GM21576 (cell line): ENCODE results near the gene SAMSN1.

Source experiments
- ATAC-seq: cut with Tn5 transposase; IDR thresholded peaks from one replicate; pipeline ENCODE4 v1.9.1; 2021; ENCODE audit warnings: mild to moderate bottlenecking, moderate library complexity; ENCODE audit not compliant: unreplicated experiment

The SAMSN1 gene

DNA sequence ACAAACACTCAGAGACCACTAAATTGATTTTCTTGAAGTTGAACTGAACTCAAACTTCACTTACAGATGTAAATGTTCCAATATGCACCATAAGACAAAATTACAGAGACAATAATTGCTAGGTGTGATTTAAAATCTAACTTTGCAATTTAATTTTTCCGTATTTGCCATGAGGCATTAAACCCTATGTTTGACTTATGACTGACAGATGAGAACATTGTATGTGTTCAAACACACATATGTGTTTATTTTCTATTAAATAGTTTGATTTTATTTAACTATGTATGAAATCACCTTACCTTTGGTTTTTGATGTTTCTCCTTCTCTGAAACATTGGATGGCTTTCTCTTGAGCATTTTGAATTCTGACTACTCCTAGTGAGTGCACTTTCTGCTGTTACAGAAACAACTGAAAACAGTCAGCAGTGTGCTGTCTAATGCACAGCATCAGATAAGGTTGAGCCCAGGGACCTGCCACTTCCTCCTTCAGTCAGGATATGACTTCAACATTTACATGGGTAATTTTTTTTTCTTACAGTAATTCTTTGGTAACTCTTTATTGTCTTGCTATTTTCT, at the start of gene SAMSN1:
TSS of gene SAMSN1 (minus strand) at position 410 of the 575 bp plus-strand sequence. CDS start at position 356, 54 bp downstream.
- ATAC-seq, result peak; percentile 81

DNA sequence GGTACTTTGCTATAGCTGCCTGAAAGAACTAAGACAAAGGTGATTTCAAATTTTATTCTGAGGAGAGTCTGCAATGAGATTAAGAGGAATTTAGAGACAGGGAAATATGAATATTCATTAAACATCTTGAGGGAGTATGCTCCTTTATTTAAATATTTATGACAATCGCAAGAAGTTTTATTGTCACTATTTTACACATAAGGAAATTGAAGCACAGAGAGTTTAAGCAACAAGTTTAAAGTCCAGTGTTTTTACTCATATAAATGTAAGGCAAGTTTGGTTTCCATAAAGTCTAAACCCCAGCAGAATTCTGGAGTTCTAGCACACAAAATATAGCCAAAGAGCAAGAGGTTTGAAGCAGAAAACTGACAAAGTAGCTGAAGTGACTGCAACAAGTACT, 49.3 kb upstream of the SAMSN1 start:
- ATAC-seq, result no peak

DNA sequence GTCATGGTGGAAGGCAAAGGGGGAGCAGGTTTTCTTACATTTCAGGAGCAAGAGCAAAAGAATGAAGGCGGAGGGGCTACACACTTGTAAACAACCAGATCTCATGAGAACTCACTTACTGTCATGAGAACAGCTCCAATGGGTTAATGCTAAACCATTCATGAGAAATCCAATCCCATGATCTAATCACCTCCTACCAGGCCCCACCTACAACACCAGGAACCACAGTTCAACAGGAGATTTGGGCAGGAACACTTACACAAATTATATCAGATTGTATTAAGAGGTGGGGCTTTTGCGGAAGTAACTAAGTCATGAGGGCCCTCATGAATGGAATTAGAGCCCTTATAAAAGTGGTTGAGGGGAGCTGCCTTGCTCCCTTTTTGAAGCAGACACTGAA, 48.9 kb upstream of the SAMSN1 start:
- ATAC-seq, result no peak

DNA sequence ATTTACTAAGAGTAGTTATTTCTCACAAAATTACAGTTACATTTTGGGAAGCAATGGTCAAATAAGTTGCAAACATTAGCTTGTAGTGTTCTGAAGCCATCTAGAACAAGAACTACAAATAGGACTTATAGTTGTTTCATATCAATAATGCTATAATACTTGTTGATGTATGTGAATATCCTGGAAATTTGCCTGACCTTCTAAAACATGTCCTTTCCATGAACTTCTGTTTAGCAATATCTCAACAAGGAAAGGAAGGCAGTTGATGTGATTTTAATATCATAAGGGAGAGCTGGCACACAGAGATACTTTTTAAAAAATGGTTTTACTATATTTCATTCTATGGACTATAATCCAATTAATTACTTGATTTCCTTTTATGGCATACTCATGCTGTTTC, 47.1 kb upstream of the SAMSN1 start:
- no peak for ATAC-seq

DNA sequence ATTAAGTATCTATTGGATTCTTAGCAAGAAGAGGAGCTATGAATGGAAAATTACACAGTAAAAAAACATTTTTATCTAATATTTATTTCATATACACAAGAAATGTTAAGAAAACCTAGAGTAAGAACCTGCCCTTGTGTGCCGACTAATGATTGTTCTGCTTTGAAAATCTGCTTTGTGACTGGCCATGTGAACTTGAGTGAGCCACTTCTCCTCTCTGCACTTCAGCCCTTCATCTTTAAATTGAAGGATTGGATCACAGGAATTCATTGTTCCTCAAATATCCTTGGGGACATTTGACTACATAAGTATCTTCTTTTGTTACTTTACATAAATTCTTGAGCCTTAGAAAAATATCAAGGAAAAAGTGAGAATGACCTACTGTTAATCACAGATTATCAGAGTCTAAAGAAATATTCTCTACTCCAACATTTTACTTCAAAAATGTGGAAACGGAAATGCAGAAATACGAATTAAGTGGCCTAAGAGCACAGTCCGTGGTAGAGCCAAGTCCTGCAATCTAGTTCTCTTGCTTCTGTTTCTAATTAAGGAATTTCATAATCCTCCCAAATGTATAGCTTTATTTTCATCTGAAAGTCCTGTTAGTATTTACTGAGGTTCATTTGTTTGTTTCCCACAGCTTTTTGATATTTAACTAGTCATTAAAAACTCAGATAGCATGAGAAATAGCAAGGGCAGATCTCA, 46.3 kb upstream of the SAMSN1 start:
- no peak for ATAC-seq

DNA sequence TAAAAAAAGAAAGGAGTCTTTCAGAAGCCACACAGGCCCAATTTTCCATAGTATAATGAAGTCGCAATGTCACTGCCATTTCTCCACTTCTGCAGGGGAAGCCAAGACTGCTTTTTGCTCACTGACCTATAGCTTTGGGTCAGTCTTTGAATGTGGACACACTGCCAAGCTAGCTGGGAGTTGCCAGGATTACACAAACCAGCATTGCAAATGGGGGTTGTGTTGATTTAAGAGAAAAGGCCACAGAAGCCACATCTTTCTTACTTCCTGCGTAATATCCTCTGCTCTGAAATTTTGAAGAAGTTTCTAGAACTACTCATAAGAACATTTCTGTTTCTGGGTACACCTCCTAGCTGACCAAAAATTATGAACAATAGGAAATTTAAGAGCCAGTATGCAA, 45.8 kb upstream of the SAMSN1 start:
- ATAC-seq, result peak; percentile 48

DNA sequence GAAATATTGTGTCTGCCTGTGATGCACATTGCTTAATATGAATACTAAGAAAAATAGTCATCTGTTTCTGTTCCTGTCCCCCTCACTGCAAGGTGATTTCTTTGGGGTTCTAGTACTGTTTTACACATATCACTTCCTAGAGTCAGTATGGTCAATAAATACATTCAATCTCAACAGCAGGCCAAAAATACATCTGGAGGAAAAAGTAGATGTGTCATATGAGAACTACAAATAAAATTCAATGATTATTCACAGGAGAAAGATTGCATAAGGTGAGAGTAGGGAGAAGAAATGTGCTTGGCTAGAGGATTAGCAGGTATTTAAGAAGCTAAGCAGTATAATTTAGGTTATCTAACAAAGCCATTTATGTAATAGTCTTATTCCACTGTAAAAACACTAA, 45.3 kb upstream of the SAMSN1 start:
- ATAC-seq, result no peak

DNA sequence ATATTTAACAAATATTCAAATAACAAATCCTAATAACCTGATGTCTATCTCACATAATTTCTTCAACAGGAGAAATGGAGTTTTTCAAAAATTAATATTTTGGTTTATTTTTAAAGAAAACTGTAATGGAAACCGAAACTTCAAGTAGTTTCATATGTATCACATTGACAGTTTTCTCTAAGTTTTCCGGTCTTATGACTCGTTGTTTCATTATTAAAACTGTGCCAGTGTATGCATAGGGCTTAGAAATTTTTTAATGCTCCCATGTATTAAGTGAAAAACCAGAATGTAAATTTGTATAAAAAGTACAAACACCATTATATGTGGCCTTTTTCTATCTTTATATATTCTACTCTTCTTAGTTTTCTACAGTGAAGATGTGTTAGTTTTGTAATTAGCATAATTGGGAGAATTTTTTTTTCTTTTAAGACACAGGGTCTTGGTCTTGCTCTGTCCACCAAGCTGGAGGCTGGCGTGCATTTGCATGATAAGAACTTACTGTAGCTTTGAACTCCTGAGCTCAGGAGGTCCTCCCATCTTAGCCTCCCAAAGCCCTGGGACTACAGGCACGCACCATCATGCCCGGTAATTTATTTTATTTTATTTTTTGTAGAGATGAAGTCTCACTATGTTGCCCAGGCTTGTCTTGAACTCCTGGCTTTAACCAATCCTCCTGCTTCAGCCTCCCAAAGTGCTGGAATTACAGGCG, 43.9 kb upstream of the SAMSN1 start:
- peak; percentile 81 for ATAC-seq

DNA sequence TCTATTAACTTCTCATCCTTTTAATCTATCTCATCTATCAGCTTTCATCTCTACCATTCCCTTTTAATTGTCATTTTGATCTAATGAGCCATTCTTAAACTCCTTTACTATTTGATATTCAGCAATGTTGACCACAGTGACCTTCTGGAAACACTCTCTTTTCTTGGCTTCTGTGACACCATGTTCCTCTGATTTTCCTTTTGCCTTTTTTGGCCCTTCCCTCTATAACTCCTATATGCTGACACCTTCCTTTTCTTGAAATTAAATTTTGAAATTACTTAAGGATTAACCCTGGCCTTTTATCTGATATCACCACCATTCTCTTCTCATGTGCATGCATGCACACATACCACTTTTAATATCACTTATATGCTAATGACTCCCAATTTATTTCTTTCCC, 41.2 kb upstream of the SAMSN1 start:
- no peak for ATAC-seq

DNA sequence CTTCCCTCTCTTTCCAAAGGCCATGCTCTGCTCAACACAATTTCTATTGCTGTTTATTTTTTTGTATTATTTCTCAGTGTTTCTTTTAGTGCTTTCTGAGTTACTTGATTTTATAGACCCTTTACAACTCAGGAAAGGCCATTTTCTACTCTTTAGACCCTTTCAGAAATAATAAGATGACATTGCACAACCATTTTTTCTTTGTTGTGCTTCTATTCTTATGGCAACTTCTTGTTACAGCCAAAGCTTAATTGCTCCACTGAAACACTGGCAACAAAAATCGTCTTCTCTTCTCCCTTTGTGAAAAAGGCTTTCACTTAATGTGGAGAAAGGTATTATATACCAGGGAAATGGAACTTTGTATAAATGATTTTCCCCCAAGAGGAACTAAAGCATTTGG, 39.0 kb upstream of the SAMSN1 start:
- no peak for ATAC-seq

DNA sequence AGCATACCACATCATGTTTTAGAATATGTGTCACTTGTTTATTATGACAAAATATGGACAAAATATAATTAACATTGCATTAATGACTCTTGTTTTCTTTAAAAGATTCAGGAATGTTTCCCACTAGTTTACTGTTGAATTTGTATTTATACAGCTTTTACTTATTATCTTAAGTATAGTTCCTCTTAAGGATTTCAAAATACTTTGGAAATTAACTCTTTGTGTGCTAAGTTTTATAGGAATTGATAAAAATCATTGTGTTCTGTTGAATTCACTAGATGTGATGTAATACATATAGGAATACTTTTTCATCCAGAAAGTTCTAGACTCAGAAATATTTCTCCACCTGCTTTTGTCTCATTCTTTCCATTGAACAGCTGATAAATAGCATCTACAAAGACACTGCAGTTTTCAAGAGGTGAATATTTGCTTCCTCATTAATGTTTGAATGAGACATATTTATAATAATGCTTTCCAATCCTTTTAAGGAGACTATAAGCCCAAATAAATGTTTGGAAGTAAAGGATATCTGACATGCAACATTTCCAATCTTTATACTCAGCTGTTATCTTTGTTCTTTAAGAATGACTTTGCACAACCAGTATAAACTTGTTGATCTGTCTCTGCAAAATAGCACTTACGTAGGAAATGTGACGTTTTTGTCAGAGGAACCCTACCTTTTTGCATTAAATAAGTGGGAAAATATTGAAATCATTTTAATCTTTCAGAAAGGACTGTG, 38.4 kb upstream of the SAMSN1 start:
- no peak for ATAC-seq

DNA sequence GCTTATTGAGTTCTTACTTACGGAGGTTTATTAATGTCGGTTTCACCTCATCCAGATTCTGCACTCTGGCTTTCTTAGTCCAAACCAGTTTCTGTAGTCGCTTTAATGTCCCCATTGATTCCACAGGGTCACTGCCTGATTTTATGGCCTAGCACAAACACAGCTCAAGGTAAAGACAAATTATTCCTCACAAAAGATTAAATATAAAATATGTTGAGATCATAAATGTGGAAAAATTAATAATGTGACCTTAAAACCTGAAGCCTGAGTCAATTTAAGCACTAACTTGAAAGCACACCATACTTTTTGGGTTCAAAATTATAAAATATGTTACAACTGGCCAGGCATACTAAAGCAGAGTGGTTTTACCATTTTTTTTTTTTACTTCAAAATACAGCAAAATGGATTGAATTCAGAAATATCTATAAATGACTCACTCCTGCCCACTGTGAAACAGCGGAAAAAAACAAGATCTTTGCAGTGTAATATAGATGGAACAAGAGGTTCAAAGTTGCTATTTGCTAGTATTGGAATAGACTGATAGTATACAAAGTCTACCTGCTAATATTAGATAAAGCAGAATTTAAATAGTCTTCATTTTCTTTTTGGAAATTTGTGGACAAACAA, 37.6 kb upstream of the SAMSN1 start:
- no peak for ATAC-seq

DNA sequence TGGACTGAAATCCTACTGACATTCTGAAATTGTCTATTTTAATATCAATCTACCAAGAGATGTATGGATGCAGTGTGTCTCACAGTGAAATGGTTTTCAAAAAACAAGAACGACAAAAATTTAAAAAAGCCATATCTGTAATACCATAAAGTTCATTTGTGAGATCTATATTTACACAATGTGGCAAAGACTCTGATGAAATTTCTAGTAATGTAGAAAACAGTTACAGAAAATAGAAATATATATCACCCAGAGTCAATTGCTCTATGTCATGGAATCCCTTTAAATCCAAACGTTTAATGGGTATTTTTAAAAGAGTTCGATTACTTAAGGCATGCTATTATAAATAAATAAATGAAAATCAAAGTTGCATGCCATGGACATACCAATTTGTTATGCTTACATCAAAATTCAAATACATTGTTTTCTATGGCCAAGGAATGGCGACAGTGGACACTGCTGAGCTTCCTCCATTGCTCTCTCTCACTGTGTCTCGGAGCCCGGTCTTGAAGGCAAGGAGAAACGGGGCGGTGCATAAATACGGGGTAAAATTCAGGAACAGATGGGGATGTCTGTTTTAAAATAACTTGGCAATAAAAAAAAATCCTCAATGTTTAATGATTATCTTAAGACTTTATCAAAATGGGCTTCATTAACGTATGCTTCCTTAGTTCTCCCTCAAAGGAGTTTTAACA, 37.0 kb upstream of the SAMSN1 start:
- no peak for ATAC-seq

DNA sequence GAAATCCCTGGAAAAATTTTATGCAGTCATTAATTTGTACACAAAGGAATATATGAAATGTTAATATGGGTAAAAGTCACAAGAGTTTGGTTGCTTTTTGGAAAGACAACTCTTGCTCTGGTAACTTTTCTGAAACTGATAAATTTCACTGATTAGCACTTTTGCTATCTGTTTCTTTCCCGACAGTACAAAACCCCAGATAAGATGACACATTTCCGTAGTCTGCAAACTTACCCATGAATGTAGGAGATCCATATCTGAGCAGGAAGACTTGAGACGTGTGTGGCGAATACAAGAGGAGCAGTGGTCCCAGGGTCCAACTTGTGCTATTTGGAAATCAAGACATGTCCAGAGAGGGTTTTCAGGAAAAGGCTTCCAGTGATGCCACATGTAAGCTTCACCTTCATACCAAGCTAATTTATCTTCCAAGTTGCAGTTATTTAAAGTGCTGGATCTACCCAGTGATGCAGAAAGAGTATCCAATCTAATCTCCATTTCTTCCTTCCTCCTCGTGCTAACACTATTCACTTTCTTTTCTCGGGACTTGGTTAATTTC, 35.9 kb upstream of the SAMSN1 start:
- ATAC-seq, result no peak

DNA sequence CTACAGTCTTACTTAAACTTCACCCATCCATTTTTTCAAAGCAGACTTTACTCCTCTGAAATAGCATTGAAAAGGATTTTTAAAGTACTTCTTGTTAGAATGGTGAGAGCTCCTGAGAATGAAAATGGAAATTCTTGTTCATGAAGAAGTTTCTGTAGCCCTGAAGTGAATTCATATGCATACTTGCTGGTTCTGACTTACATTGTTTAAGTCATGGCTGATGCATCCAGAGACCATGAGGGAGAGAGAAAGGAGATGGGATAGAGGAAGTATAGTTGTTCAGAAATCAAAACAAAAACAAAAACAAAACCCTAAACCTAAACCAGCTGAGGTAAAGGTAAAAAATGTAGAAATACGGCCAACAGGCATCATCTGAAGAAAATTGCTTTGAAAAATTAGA, 27.1 kb upstream of the SAMSN1 start:
- no peak for ATAC-seq

DNA sequence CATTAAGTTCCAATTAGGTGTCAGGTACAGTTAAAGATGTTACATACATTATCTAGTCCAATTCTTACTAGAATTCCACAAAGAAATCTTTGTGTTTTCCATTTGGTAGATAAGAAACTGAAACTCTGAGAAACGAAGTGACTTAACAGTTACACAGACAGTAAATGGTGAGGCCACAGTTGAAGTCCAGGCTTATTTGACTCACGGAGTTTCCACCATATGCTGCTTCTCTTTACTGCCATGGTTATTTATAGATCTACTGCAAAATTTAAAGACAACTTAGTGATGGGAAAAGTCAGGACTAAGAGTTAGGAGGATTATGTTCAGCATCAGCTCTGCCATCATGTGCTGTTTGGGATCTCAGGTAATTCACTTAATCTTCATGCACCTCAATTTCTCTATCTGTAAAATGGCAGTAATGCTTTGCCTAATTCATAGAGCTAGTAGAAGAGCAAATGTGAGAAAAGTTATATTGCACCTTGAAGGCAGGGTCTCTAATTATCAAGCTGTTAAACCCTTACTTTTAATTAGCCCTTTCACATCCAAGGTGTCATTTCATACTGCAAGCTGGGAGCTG, 26.2 kb upstream of the SAMSN1 start:
- ATAC-seq, result no peak

DNA sequence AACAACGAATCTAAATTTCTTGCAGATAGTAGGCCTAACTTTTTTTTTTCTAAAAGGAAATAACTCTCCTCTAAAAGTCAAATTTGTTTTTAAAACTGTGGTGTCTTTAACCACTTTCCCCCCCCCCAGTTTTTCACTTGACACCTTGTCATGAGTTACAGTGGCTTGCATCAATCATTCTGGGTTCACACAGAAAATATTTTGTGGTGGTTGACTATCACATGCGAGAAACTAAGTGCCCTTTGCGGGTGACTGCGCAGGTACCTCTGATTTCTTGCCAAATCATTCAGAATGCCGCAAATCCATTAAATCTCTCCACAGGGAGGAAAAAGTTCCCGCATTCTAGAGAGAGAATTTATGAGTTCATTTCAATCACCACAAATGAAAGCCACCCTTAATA, 23.8 kb upstream of the SAMSN1 start:
- ATAC-seq, result no peak

DNA sequence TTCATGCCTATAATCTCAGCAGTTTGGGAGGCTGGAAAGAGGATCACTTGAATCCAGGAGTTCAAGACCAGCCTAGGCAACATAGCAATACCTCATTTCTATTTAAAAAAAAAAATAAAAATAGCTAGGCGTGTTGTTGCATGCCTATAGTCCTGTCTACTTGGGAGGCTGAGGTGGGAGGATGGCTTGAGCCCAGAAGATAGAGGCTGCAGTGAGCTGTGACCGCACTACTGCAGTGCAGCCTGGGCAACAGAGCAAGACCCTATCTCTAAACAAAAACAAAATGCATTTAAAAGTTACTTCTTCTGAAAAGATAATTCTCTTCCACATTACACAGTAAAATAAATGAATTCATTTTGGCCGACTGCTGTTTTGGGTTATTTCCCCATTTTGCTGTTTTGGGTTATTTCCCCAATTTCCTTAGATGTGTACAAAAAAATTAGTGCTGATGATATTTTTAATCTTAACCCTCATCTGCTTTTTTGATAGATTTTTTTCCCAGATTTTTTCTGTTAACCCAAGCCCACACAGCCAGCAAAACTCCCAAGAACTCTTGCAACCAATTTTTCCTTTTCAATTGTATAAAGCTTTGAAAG, 23.0 kb upstream of the SAMSN1 start:
- ATAC-seq, result no peak
